Fibroblast of villous mesenchyme (primary cell): ENCODE results near the gene SERPINA10. TPM values are rescaled to one million over a fixed set of nuclear protein-coding genes. Genes with fewer than 3 reads are reported as not detected.
"Not testable (repeated sequence)": the region's sequence is repeated elsewhere in the genome, so short reads cannot be mapped to it uniquely, and the experiment has no call there.

ENCODE experiments used
- DNase-seq: peaks from one replicate; pipeline ENCODE4 v3.0.0-alpha.2; 2010; ENCODE audit warnings: low read depth
- H3K4me3 ChIP-seq: 2 replicates; pipeline ENCODE4 v1.5.1; 2011; ENCODE audit warnings: low read depth, mild to moderate bottlenecking, low read length
- total RNA-seq: library from RNA; depleted of rRNA; stranded (reverse); fragments of >200 nt; gene quantifications from 2 replicates; pipeline ENCODE4 v1.2.3, GENCODE V29; 2012
- TF ChIP-seq, protein P1 (sequence below): IDR thresholded peaks from 2 replicates; pipeline ENCODE4 v1.5.1; 2012; ENCODE audit warnings: low read depth, mild to moderate bottlenecking, low read length; ENCODE audit not compliant: insufficient read depth

SERPINA10 gene
- total RNA-seq, 1 donor: not detected

GRCh38 chr14:94306047-94306978 is 13.2 kb upstream of the SERPINA10 start:
- TF ChIP-seq, protein P1, sequence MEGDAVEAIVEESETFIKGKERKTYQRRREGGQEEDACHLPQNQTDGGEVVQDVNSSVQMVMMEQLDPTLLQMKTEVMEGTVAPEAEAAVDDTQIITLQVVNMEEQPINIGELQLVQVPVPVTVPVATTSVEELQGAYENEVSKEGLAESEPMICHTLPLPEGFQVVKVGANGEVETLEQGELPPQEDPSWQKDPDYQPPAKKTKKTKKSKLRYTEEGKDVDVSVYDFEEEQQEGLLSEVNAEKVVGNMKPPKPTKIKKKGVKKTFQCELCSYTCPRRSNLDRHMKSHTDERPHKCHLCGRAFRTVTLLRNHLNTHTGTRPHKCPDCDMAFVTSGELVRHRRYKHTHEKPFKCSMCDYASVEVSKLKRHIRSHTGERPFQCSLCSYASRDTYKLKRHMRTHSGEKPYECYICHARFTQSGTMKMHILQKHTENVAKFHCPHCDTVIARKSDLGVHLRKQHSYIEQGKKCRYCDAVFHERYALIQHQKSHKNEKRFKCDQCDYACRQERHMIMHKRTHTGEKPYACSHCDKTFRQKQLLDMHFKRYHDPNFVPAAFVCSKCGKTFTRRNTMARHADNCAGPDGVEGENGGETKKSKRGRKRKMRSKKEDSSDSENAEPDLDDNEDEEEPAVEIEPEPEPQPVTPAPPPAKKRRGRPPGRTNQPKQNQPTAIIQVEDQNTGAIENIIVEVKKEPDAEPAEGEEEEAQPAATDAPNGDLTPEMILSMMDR: no peak
- H3K4me3 ChIP-seq: no peak overlapping the region
- no peak for DNase-seq

DNA sequence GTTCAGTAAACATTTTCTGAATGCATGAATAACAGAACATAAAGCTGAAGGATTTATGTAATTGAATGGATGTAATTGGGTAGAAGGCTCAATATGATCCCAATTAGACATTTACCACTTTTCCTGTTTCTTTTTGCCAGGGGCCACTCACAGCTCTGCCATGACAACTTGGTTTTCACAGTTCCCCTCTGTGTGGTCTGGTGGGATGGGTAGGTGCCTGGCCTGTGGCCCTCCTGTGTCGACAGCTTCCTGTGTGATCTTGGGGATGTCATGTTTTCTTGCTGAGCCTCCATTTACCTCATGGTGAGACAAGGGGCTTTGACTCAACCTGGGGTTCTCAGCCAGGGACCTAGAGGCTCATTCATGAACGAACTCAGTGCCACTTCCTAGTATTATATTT is 12.6 kb upstream of the SERPINA10 start:
- TF ChIP-seq, protein P1: no peak
- H3K4me3 ChIP-seq: no peak overlapping the region
- no peak for DNase-seq

DNA sequence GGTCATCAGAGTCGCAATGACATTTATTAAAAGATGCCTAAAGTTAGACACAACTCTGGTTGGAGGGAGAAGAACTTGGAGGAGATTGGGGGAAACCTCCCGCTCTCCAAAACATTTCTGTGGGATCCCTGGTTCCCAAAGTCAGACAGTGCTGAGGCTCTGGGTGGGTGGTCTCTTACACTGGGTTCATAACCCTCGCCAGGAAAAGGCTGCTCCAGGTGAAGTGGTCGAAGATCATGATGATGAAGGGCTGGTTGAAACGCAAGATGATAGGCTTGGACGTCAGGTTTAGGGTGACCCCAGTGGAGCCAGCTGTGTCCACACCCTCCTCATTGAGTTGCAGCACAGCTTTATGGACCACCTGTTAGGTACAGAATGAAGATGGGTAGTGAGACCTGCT is 11.2 kb upstream of the SERPINA10 start:
- H3K4me3 ChIP-seq: no peak overlapping the region
- TF ChIP-seq, protein P1: no peak
- no peak for DNase-seq

- H3K4me3 ChIP-seq: no peak overlapping the region
- DNase-seq: no peak
- TF ChIP-seq, protein P1: no peak
Observed at GRCh38 chr14:94303111-94303510, 10.0 kb upstream of the SERPINA10 start.

GRCh38 chr14:94298130-94298529 is 5.1 kb upstream of the SERPINA10 start:
- TF ChIP-seq, protein P1: no peak

DNA sequence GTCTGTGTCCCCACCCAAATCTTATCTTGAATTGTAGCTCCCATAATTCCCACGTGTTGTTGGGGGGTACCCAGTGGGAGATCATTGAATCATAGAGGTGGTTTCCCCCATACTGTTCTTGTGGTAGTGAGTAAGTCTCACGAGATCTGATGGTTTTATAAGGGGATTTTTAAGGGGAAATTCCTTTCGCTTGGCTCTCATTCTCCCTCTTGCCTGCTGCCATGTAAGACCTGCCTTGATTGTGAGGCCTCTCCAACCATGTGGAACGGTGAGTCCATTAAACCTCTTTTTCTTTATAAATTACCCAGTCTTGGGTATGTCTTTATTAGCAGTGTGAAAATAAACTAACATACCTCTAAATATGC is 3.1 kb upstream of the SERPINA10 start:
- not testable (repeated sequence) for H3K4me3 ChIP-seq, DNase-seq

More at GRCh38 chr14:94298130-94298529, 5.1 kb upstream of the SERPINA10 start:
- DNase-seq: no peak
- no peak overlapping the region for H3K4me3 ChIP-seq

- no peak overlapping the region for H3K4me3 ChIP-seq
- no peak for DNase-seq
- TF ChIP-seq, protein P1: no peak
Observed at GRCh38 chr14:94295360-94296180, 2.5 kb upstream of the SERPINA10 start.
